H9 (cell line): ENCODE measurements around the gene ITGB7. TPM values are rescaled to one million over a fixed set of nuclear protein-coding genes. Genes with fewer than 3 reads are reported as not detected.

ENCODE experiments used
- DNase-seq: peaks from one replicate; pipeline ENCODE4 v3.0.0-alpha.2; 2017
- H2AFZ ChIP-seq: one replicate; pipeline ENCODE4 v1.6.1; 2013; ENCODE audit warnings: mild to moderate bottlenecking, low read length, control low read depth, moderate library complexity
- H2AK5ac ChIP-seq: 2 replicates; pipeline ENCODE4 v1.6.1; 2013; ENCODE audit warnings: low read length, control low read depth, mixed read lengths; ENCODE audit not compliant: insufficient read length
- H2BK120ac ChIP-seq: one replicate; pipeline ENCODE4 v1.6.1; 2013; ENCODE audit warnings: low read depth, mild to moderate bottlenecking, low read length, control low read depth, inconsistent platforms; ENCODE audit not compliant: poor library complexity, severe bottlenecking
- H2BK12ac ChIP-seq: 2 replicates; pipeline ENCODE4 v1.6.1; 2013; ENCODE audit warnings: low read length, control low read depth, mixed read lengths, low read depth; ENCODE audit not compliant: insufficient read length
- H2BK15ac ChIP-seq: 2 replicates; pipeline ENCODE4 v1.6.1; 2013; ENCODE audit warnings: low read depth, low read length, control low read depth
- H2BK20ac ChIP-seq: one replicate; pipeline ENCODE4 v1.6.1; 2013; ENCODE audit warnings: low read depth, mild to moderate bottlenecking, low read length, control low read depth, inconsistent platforms; ENCODE audit not compliant: poor library complexity, severe bottlenecking
- H2BK5ac ChIP-seq: 2 replicates; pipeline ENCODE4 v1.6.1; 2013; ENCODE audit warnings: low read length, control low read depth, mixed read lengths; ENCODE audit not compliant: insufficient read length
- H3K14ac ChIP-seq: 2 replicates; pipeline ENCODE4 v1.6.1; 2013; ENCODE audit warnings: low read length, control low read depth; ENCODE audit not compliant: insufficient read depth
- H3K18ac ChIP-seq: 2 replicates; pipeline ENCODE4 v1.6.1; 2013; ENCODE audit warnings: low read depth, mild to moderate bottlenecking, mixed read lengths, low read length, control low read depth; ENCODE audit not compliant: insufficient read length
- H3K23ac ChIP-seq: 2 replicates; pipeline ENCODE4 v1.6.1; 2013; ENCODE audit warnings: low read length, control low read depth, mixed read lengths, low read depth; ENCODE audit not compliant: insufficient read length
- H3K23me2 ChIP-seq: 2 replicates; pipeline ENCODE4 v1.6.1; 2013; ENCODE audit warnings: low read depth, mild to moderate bottlenecking, mixed read lengths, low read length, control low read depth; ENCODE audit not compliant: insufficient read length, poor library complexity, severe bottlenecking
- H3K27ac ChIP-seq: 2 replicates; pipeline ENCODE4 v1.5.1; 2013; ENCODE audit warnings: low read length, control low read depth, mixed read lengths, low read depth; ENCODE audit not compliant: insufficient read length
- H3K27me3 ChIP-seq: 2 replicates; pipeline ENCODE4 v1.6.1; 2013; ENCODE audit warnings: low read length, control low read depth, inconsistent platforms; ENCODE audit not compliant: insufficient read depth
- H3K4ac ChIP-seq: 2 replicates; pipeline ENCODE4 v1.6.1; 2013; ENCODE audit warnings: low read depth, mild to moderate bottlenecking, control low read depth, inconsistent platforms, low read length, moderate library complexity
- H3K4me1 ChIP-seq: 2 replicates; pipeline ENCODE4 v1.6.1; 2013; ENCODE audit warnings: low read length, control low read depth, inconsistent platforms; ENCODE audit not compliant: insufficient read depth
- H3K4me2 ChIP-seq: 2 replicates; pipeline ENCODE4 v1.6.1; 2013; ENCODE audit warnings: low read length, control low read depth, mixed read lengths; ENCODE audit not compliant: insufficient read length, insufficient read depth
- H3K56ac ChIP-seq: 2 replicates; pipeline ENCODE4 v1.6.1; 2013; ENCODE audit warnings: low read depth, mild to moderate bottlenecking, mixed read lengths, low read length, control low read depth; ENCODE audit not compliant: insufficient read length
- H3K79me1 ChIP-seq: 2 replicates; pipeline ENCODE4 v1.6.1; 2013; ENCODE audit warnings: low read depth, mild to moderate bottlenecking, moderate library complexity, low read length, control low read depth, inconsistent platforms; ENCODE audit not compliant: insufficient read depth, poor library complexity, severe bottlenecking
- H3K79me2 ChIP-seq: 2 replicates; pipeline ENCODE4 v1.6.1; 2013; ENCODE audit warnings: low read length, control low read depth, inconsistent platforms; ENCODE audit not compliant: insufficient read depth
- H3K9ac ChIP-seq: 2 replicates; pipeline ENCODE4 v1.6.1; 2013; ENCODE audit warnings: low read length, control low read depth, mixed read lengths; ENCODE audit not compliant: insufficient read length; ENCODE audit errors: extremely low read depth
- H3K9me3 ChIP-seq: one replicate; pipeline ENCODE4 v1.6.1; 2013; ENCODE audit warnings: low read depth, low read length, inconsistent platforms; ENCODE audit not compliant: control insufficient read depth
- H3T11ph ChIP-seq: one replicate; pipeline ENCODE4 v1.6.1; 2013; ENCODE audit warnings: mild to moderate bottlenecking, low read length, control low read depth, inconsistent platforms
- H4K20me1 ChIP-seq: one replicate; pipeline ENCODE4 v1.6.1; 2013; ENCODE audit not compliant: control insufficient read depth, insufficient read length, insufficient read depth
- H4K5ac ChIP-seq: 2 replicates; pipeline ENCODE4 v1.6.1; 2013; ENCODE audit warnings: low read depth, mild to moderate bottlenecking, mixed read lengths, low read length, control low read depth; ENCODE audit not compliant: insufficient read length
- H4K8ac ChIP-seq: replicated peaks from 2 replicates; pipeline ENCODE4 v1.6.1; 2013; ENCODE audit warnings: low read length, control low read depth, mixed read lengths, low read depth; ENCODE audit not compliant: insufficient read length
- H4K91ac ChIP-seq: 2 replicates; pipeline ENCODE4 v1.6.1; 2013; ENCODE audit warnings: low read depth, mild to moderate bottlenecking, moderate library complexity, mixed read lengths, low read length, control low read depth; ENCODE audit not compliant: insufficient read length
- H3K27ac Mint-ChIP-seq, 3 experiments: 2 replicates in 2 of 3; 3 replicates in 1 of 3; pipeline ENCODE4 v1.8.0; 2020 to 2021; ENCODE audit warnings: mixed read lengths in 3 of 3, mild to moderate bottlenecking in 1 of 3, moderate library complexity in 1 of 3
- H3K27me3 Mint-ChIP-seq: 2 replicates; pipeline ENCODE4 v1.8.0; 2021; ENCODE audit warnings: low read depth, mild to moderate bottlenecking, moderate library complexity, mixed read lengths
- H3K36me3 Mint-ChIP-seq, 3 experiments: 2 replicates in 2 of 3; 3 replicates in 1 of 3; pipeline ENCODE4 v1.8.0; 2020 to 2021; ENCODE audit warnings: low read depth in 3 of 3, mixed read lengths in 3 of 3; ENCODE audit not compliant: insufficient read depth in 1 of 3
- H3K4me1 Mint-ChIP-seq, 2 experiments: 2 replicates each; pipeline ENCODE4 v1.8.0; 2020; ENCODE audit warnings: mixed read lengths in 2 of 2
- H3K4me3 Mint-ChIP-seq, 2 experiments: 2 replicates in 1 of 2; 3 replicates in 1 of 2; pipeline ENCODE4 v1.8.0; 2020 to 2021; ENCODE audit warnings: mild to moderate bottlenecking in 2 of 2, mixed read lengths in 2 of 2, moderate library complexity in 1 of 2
- H3K9me3 Mint-ChIP-seq, 2 experiments: 2 replicates in 1 of 2; 3 replicates in 1 of 2; pipeline ENCODE4 v1.8.0; 2020; ENCODE audit warnings: mild to moderate bottlenecking in 2 of 2, mixed read lengths in 2 of 2, moderate library complexity in 1 of 2
- WGBS: extraction: QIAGEN DNeasy Blood & Tissue Kit; methylation state at CpG from one replicate; pipeline ENCODE4 v1.1.7; 2013; ENCODE audit warnings: missing lambda C conversion rate, low lambda C conversion rate, mixed read lengths; ENCODE audit not compliant: insufficient read length; ENCODE audit errors: extremely low coverage; 5-methylcytosine and 5-hydroxymethylcytosine counted together
- total RNA-seq: library from RNA; stranded (reverse); gene quantifications from 2 replicates; pipeline ENCODE4 v1.2.1, GENCODE V29; 2021
- TF ChIP-seq, protein P1 (sequence below): fragments of 200-600 bp; sonication (generic); conservative IDR thresholded peaks from 3 replicates; pipeline ENCODE4 v1.8.0; 2021; ENCODE audit warnings: antibody characterized with exemption, mild to moderate bottlenecking

Gene ITGB7
- total RNA-seq, 1 experiment from 2014 or later = 0.39 TPM

- Histone ChIP-seq H4K20me1 (no peaks in the 10 kb centered on the region), H3K14ac (no peak overlapping the region), H3K27ac (no peak overlapping the region), H3K23ac (no peak overlapping the region), H2BK5ac (no peak overlapping the region), H2AFZ (no peak overlapping the region), H2BK15ac (no peak overlapping the region), H3K4me1 (peaks cover 2% of the 10 kb centered on the region; the same call in 1 of the 2 replicates), H4K8ac (no peak overlapping the region), H2AK5ac (no peak overlapping the region), H4K91ac (no peak overlapping the region), H2BK20ac (no peak overlapping the region), H3K27me3 (no peaks in the 10 kb centered on the region), H3K4me2 (no peak overlapping the region), H3K9ac (no peak overlapping the region), H3K4ac (no peak overlapping the region), H3K9me3 (no peaks in the 10 kb centered on the region), H2BK12ac (no peak overlapping the region), H3K18ac (no peak overlapping the region), H3T11ph (no peak overlapping the region), H4K5ac (no peak overlapping the region), H3K23me2 (no peaks in the 10 kb centered on the region), H3K79me2 (no peaks in the 10 kb centered on the region), H3K79me1 (no peaks in the 10 kb centered on the region), H2BK120ac (no peak overlapping the region), H3K56ac (no peak overlapping the region)
- Mint-ChIP-seq H3K27ac (no peak overlapping the region), H3K36me3 (no peaks in the 10 kb centered on the region), H3K9me3 (no peaks in the 10 kb centered on the region; a peak in 1 of 5 replicates), H3K27me3 (peaks cover 1% of the 10 kb centered on the region), H3K4me3 (no peak overlapping the region), H3K4me1 (peaks cover 36 to 45% of the 10 kb centered on the region in 2 experiments)
- no peak for DNase-seq
- WGBS = no CpG with 5 or more reads among the region's 3 CpGs
- TF ChIP-seq, protein P1, sequence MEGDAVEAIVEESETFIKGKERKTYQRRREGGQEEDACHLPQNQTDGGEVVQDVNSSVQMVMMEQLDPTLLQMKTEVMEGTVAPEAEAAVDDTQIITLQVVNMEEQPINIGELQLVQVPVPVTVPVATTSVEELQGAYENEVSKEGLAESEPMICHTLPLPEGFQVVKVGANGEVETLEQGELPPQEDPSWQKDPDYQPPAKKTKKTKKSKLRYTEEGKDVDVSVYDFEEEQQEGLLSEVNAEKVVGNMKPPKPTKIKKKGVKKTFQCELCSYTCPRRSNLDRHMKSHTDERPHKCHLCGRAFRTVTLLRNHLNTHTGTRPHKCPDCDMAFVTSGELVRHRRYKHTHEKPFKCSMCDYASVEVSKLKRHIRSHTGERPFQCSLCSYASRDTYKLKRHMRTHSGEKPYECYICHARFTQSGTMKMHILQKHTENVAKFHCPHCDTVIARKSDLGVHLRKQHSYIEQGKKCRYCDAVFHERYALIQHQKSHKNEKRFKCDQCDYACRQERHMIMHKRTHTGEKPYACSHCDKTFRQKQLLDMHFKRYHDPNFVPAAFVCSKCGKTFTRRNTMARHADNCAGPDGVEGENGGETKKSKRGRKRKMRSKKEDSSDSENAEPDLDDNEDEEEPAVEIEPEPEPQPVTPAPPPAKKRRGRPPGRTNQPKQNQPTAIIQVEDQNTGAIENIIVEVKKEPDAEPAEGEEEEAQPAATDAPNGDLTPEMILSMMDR = no peak
These were observed 38.2 kb upstream of the ITGB7 start for GRCh38 chr12:53245286-53245685.
